ENCODE results near the gene STK32C.
"Not testable (repeated sequence)": the region's sequence is repeated elsewhere in the genome, so short reads cannot be mapped to it uniquely, and the experiment has no call there.

Gene STK32C

DNA sequence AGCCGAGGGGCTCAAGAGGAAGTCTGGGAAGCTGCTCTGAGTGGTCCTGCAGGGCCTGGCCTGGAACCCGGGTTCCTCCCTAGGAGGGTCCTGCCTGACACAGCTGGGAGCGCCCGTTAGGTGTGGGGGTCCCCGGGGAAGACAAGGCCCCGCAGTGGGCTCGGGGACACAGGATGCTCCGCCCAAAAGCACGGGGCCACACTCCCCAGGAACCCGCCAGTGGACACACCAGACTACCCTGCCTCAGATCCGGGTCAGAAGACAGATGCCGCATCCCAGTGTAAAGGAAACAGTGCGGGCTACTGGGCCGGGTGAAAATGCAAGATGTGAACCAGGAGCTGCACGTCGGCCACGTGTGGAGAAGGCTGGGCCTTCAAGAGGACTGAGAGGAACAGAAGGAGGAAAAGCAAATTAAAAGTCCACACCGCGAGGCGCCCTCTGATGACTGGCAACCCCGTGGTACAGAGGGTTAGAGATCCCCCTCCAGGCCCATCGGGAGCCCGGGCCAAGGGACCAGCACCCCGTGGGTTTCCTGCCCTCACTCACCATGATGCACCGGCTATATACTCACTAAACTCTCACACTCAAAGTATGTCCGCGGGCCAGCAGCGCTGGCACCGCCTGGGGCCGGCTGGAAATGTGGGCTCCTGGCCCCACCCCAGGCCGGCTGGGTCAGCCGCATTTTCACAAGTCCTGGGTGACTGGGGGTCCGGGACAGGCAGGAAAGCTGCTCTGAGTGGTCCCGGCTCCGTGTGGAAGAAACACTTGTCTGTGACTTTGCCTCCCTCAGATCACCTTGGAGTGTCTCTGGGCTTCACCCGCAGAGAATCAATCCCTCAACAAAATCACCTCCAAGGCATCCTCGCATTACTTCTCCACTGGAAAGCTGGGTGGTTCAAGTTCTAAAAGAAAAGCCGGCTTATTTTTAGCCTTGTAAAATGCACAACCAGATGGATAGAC lies 6.1 kb downstream of the STK32C start:
- DNase-seq (ENCODE audit: low spot score), result no peak

- no peak for DNase-seq (ENCODE audit: low spot score)
These were observed 7.2 kb downstream of the STK32C start for GRCh38 chr10:132300582-132300981.

- DNase-seq (ENCODE audit: low spot score), result no peak
These were observed 8.1 kb downstream of the STK32C start for GRCh38 chr10:132299371-132300336.

DNA sequence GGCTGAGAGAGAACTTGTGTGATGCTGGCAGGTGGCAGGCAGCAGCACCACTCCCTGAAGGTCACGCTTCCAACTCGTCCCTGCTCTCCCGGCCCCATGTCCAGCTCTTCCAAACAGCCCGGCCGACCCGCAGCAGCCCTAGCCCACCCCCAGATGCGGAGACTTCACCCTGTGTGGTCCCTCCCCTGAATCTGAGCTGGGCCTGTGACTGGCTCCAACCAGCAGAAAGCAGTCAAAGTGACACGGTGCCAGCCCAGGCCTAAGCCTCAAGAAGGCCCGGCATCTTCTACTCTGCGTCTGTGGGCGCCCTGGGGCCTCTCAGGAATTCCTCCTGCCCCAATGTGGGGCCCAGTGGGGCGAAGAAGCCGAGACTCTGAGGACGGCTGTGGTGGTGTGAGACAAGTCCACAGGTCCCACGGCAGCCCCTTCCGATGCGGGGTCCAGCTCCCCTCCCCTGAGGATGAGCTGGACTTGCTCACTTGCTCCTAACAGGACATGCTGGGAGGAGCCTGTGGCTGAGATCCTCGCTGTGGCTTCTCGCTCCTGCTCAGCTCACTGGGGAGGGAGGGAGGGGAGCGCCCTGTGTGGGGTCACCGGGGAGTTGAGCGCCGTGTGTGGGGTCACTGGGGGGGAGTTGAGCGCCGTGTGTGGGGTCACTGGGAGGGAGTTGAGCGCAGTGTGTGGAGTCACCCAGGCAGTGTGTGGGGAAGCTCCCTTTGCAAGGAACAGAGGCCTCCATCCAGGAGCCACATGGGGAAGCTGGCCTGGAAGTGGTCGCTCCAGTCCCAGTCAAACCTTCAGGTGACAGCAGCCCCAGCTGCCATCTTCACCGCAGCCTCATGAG lies 9.5 kb downstream of the STK32C start:
- DNase-seq (ENCODE audit: low spot score), result no peak

- no peak for DNase-seq (ENCODE audit: low spot score)
These were observed 10.2 kb downstream of the STK32C start for GRCh38 chr10:132297526-132297925.

DNA sequence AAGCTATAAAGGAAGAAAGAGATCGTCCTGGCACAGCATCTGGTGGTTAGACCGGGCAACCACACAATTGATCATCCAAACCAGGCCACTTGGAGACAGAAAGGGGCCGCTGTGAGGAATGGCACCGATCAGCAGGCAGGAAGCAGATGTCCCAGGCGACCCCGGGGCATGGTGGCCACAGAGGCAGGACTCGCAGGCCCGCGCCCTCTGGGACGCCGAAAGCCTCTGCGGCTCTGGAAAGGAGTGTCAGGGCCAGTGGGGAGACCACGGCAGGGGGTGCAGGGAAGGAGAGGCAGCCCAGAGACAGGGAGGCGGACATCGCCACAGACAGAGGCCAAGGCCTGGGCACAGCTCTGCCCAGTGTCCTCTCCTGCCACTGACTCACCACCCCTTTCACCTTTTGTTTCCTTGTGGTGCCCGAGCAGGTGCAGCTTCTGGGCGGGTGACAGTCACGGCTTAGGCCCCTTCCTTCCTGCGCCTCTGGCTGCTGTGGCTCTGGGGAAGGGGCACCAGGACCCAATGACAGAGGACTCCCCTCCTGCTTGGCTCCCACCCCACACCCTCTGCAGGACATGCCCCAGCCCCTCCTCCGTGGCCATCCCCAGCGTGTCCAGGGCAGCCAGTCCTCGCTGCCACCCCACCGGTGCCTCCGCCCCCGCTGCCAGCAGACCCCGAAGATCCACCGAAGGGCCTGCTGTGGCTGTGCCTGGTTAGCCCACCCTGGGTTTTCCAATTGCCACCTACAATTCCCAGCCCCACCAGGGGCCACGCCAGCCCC lies 10.9 kb downstream of the STK32C start:
- DNase-seq (ENCODE audit: low spot score), result no peak

GRCh38 chr10:132295481-132295880 lies 12.3 kb downstream of the STK32C start:
- not testable (repeated sequence) for DNase-seq (ENCODE audit: low spot score)

DNA sequence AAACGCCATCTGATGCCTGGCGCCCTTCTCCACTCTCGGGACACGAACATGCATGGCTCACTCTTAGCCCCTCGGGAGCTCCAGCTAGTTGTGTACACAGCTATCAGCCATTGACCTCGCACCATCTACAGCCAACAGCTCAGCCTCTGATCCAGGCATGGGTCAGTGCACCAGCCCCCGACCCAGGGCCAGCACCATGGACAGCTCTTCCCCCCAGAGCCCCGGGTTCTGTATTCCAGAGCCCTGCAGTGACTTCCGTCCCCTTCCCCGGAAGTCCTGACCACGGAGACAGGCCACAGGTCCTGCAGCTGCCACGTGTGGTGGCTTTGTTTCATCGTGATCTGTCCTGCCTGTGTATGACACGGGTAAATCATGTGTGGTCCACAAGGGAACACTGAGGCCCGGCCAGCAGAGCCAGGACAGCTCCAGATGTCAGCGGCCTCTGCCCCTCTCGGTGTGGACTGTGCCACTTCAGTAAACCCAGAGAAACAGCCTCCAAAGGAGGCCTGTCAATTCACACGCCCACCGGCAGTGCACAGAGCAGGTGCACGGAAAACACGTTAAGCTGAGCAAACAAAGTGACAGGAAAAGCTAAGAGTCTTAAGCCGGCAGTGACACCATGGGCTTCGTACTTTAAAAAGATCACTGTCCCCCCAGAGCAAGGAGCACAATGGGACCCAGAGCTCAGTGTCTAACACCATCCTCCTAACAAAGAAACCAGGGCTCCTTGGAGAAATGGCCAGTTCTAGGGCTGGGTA lies 13.0 kb downstream of the STK32C start:
- peak; percentile 65 for DNase-seq (ENCODE audit: low spot score)

DNA sequence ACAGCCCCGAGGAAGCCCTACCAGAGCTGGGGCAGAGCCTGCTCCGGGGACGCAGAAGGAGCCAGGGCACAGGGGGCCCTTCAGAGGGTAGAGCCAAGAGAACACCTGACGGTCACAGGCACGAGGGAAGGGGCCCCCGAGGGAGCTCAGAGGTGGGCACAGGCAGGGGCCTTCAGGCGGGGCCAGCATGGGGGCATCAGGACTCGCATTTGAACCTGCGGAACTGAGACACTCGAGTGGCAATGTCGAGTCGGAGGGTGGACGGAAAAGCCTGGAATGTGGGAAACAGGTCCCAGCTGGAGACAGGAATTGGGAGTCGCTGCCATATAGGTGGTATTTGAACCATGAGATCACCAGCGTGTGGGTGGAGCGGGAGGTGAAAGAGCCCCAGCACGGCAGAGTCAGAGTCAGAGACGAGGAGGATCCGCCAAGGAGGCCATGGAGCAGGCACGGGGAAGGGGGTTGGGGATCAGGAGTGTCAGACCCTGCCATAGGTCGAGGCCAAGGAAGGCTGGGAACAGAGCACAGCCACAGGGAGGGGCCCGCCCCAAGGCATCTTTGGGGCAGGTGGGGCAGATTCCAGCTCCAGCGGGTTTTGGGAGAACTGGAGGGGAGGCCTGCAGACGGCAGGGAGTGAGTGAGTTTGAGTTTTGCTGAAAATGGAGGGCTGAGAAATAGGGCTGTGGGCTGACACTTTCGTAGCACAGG lies 13.8 kb downstream of the STK32C start:
- DNase-seq (ENCODE audit: low spot score), result no peak

GRCh38 chr10:132293201-132293812 lies 14.4 kb downstream of the STK32C start:
- no peak for DNase-seq (ENCODE audit: low spot score)

DNA sequence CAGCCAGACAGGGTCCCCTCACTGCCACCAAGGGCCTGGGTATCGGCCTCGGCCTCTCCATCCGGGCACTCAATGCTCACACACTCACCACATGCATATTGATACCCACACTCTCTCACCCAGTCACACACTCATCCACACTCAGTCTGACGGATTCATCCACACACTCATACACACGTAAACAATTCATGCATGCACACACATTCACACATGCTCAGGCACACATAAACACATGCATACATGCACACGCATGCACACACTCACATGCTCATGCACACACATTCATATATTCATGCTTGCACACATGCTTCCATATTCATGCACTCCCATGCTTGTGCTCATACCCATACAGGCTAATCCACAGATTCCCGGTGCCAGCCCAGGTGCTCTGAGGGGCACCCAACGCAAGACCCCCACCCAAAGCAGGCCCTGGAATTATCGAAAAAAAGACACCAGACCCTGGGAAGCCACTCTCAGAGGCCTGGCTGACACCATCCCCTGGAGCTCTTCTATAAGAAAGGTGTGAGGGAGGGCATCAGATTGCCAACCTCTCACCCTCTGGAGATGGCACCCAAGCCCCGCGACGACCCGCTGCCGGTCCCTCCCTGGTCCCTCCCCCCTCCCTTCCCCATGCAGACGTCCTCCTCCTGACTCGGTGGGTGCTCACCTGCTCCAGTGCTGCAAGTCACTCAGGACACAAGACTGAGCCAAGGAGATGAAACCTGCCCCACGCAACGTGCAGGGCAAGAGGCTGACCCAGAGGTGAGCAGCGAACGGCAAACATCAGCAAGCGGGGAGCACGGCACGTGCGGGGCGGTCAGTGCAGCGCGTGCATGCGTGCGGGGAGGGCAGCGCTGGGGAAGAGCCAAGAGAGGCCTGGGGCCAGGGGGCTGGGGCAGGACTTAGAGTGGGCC lies 15.2 kb downstream of the STK32C start:
- no peak for DNase-seq (ENCODE audit: low spot score)

GRCh38 chr10:132291826-132292225 lies 15.9 kb downstream of the STK32C start:
- DNase-seq (ENCODE audit: low spot score), result no peak

DNA sequence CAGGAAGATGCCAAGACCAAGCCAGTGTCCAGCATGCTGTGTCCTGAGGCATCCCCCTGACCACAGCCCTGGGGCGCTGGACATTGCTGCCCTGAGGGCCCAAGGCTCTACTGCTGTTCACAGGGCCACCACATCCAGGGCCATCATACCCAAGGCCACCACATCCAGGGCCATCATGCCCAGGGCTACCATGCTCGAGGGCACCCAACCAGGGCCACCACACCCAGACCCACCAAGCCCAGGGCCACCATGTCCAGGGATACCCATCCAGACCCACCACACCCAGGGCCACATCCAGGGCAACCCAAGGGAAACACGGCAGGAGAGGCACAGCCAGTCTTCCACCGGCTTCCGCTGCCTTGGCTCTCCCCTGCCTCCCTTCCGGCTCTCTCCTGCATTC lies 17.1 kb downstream of the STK32C start:
- no peak for DNase-seq (ENCODE audit: low spot score)

- DNase-seq (ENCODE audit: low spot score), result no peak
These were observed 18.3 kb downstream of the STK32C start for GRCh38 chr10:132289439-132289838.

DNA sequence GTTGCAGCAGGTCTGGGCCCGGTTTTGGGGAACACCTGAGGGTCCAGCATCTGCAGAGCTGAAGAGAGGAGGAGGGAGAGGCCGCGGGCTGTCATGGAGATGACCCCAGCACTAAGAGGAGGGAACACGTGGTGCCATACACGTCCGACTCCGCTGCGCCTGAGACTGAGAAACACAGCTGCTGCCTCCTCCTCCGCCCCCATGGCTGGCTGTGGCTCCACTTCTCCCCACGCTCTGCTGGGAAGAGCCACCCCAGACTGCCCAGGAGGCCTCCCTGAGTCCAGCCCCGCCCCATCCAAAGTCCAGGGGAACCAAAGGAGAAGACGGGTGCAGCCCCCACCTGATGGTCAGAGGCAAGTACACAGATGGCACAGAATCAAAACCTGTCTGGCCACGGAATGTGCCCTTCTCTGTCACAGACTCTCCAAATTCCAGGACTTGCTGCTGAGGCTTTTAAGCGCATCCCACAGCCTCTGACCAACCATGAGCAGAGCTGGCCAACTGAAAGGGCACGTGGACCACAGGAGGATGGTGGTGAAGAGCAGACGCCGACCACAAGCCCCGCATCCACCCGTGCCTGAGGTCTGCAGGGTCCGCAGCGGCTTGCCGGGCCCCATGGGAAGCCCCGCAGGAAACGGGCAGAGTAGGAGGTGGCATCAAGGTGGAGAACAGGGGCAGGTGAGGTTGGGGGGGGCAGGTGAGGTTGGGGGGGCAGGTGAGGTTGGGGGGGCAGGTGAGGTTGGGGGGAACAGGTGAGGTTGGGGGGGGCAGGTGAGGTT lies 24.0 kb downstream of the STK32C start:
- no peak for DNase-seq (ENCODE audit: low spot score)

DNA sequence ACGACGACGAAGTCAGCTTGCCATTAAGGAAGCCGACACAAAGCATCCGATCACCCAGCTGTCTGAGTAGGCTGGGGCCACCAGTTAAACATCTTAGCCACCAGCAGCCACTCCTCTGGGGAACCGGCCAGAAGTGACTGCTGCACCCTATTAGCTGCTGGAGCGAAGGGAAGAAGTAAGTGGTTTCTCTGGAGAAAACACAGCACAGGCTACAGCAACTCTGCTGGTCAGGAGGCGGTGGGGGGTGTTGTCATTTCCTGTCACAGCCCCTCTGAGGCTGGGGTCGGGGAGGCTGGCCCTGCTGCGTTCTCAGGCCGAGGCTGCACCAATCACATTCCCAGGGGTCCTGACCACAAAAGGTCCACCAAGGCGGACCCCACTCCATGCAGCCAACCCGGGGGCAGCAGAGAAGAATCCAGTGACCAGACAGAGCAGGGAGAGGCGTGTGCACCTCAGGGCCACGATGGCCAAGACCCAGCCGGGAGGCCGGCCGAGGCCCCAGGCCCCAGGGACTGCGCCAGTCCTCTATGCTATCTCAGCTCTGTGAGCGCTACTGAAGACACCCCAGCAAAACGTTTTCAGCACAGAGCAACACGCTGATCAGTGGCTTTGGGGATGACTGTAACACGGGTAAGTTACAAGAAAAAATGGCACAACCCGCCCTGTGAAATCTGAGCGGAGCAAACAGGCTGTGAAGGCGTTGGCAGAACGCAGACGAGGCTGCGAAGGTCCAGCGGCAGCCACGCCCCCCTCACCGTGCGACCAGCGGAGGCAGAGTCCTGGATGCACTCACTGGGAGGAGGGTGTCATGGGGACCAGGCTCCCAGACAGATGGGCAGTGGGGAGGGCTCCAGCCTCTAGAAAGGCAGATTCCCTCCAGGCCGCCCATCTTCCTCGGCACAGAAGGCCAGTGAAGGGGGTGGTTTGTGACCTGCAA lies 24.8 kb downstream of the STK32C start:
- DNase-seq (ENCODE audit: low spot score), result no peak

Data from HuH-7.5 (cell line).